B cell (primary cell): ENCODE results near the gene CHST8. TPM values are rescaled to one million over a fixed set of nuclear protein-coding genes. Genes with fewer than 3 reads are reported as not detected.

Experiments
- ATAC-seq: fragments of 200-7000 bp; cut with Tn5 transposase; one replicate; pipeline ENCODE4 v1.10.0; 2021; ENCODE audit warnings: low read depth, mild to moderate bottlenecking, moderate number of reproducible peaks, moderate library complexity
- CTCF ChIA-PET: fragments of 350-600 bp; sonication (Branson Sonifier 250); formaldehyde crosslinking; loops from one replicate; lab custom pipeline; 2021; ENCODE audit warnings: antibody characterized with exemption, inconsistent platforms; lab: Charles Lee
- POLR2A ChIA-PET: fragments of 350-600 bp; sonication (Branson Sonifier 250); formaldehyde crosslinking; loops from one replicate; lab custom pipeline; 2021; ENCODE audit warnings: antibody characterized with exemption; lab: Charles Lee
- DNase-seq: peaks from one replicate; pipeline ENCODE4 v3.0.0; 2013
- H2AFZ ChIP-seq: 2 replicates; pipeline ENCODE4 v1.6.1; 2012; ENCODE audit warnings: mild to moderate bottlenecking, low read depth, low read length; ENCODE audit not compliant: insufficient read depth, poor library complexity, severe bottlenecking
- H3K27ac ChIP-seq, 2 donors: 1 replicate in 1 of 2; 2 replicates in 1 of 2; pipeline ENCODE4 v1.5.1; 2012 to 2013; ENCODE audit warnings: low read length in 2 of 2, mild to moderate bottlenecking in 2 of 2, moderate library complexity in 1 of 2
- H3K27me3 ChIP-seq, 4 experiments: fragments of 200-600 bp in 1 of 4; sonication (generic) in 1 of 4; replicated peaks in 1 of 4; 1 replicate in 2 of 4; 2 replicates in 2 of 4; pipeline versions ENCODE4 v1.6.1 to v1.7.0; 2013 to 2016; ENCODE audit warnings: low read length in 3 of 4, mild to moderate bottlenecking in 2 of 4, mixed read lengths in 1 of 4, moderate library complexity in 1 of 4; ENCODE audit not compliant: insufficient read depth in 4 of 4, control insufficient read depth in 3 of 4; ENCODE audit errors: control extremely low read depth in 1 of 4
- H3K36me3 ChIP-seq, 2 experiments: replicated peaks in 1 of 2; 1 replicate in 1 of 2; 2 replicates in 1 of 2; pipeline versions ENCODE4 v1.6.1 to v1.7.1; 2013; ENCODE audit warnings: low read length in 1 of 2; ENCODE audit not compliant: insufficient read depth in 2 of 2, control insufficient read depth in 1 of 2; ENCODE audit errors: control extremely low read depth in 1 of 2, extremely low read depth in 1 of 2
- H3K4me1 ChIP-seq, 2 donors: fragments of 200-600 bp in 1 of 2; sonication (generic) in 1 of 2; 1 replicate in 1 of 2; 2 replicates in 1 of 2; pipeline versions ENCODE4 v1.5.1 to v1.6.1; 2013 to 2017; ENCODE audit warnings: low read length in 2 of 2; ENCODE audit not compliant: control insufficient read depth in 2 of 2, insufficient read depth in 2 of 2
- H3K4me2 ChIP-seq: replicated peaks from 2 replicates; pipeline ENCODE3; 2012; ENCODE audit warnings: mild to moderate bottlenecking, low read depth, low read length; ENCODE audit not compliant: poor library complexity, severe bottlenecking
- H3K4me3 ChIP-seq, 5 experiments: fragments of 200-600 bp in 1 of 5; sonication (generic) in 1 of 5; 1 replicate in 3 of 5; 2 replicates in 2 of 5; pipeline versions ENCODE4 v1.5.1 to v1.7.0; 2011 to 2016; ENCODE audit warnings: low read length in 4 of 5, mild to moderate bottlenecking in 4 of 5, low read depth in 2 of 5, control low read depth in 1 of 5, moderate library complexity in 1 of 5; ENCODE audit not compliant: insufficient read depth in 1 of 5; ENCODE audit errors: control extremely low read depth in 1 of 5, extremely low read depth in 1 of 5
- H3K79me2 ChIP-seq: fragments of 200-600 bp; sonication (generic); one replicate; pipeline ENCODE4 v1.6.0; 2016; ENCODE audit warnings: low read length; ENCODE audit not compliant: control insufficient read depth, insufficient read depth
- H3K9ac ChIP-seq: fragments of 200-600 bp; sonication (generic); 2 replicates; pipeline ENCODE4 v1.6.1; 2017; ENCODE audit warnings: mild to moderate bottlenecking, low read length, moderate library complexity
- H3K9me3 ChIP-seq, 3 donors: one replicate each; pipeline versions ENCODE4 v1.6.1 to v1.7.1; 2013; ENCODE audit warnings: low read length in 2 of 3; ENCODE audit not compliant: control insufficient read depth in 2 of 3, insufficient read depth in 1 of 3; ENCODE audit errors: control extremely low read depth in 1 of 3
- H4K20me1 ChIP-seq: 2 replicates; pipeline ENCODE4 v1.6.0; 2012; ENCODE audit warnings: mild to moderate bottlenecking, low read length; ENCODE audit not compliant: insufficient read depth, control insufficient read depth, poor library complexity, severe bottlenecking
- H3K27ac Mint-ChIP-seq: one replicate; pipeline ENCODE4 v1.8.0; 2021; ENCODE audit warnings: mixed read lengths
- H3K27me3 Mint-ChIP-seq: one replicate; pipeline ENCODE4 v1.8.0; 2021; ENCODE audit warnings: mixed read lengths
- H3K4me1 Mint-ChIP-seq: one replicate; pipeline ENCODE4 v1.8.0; 2021; ENCODE audit warnings: mixed read lengths
- H3K4me3 Mint-ChIP-seq: one replicate; pipeline ENCODE4 v1.8.0; 2021; ENCODE audit warnings: mixed read lengths
- H3K9me3 Mint-ChIP-seq: one replicate; pipeline ENCODE4 v1.8.0; 2022; ENCODE audit warnings: mixed read lengths; ENCODE audit not compliant: insufficient read depth
- CTCF ChIP-seq: fragments of 200-600 bp; IDR thresholded peaks from one replicate; pipeline ENCODE4 v1.8.0; 2022; ENCODE audit warnings: antibody characterized with exemption, mild to moderate bottlenecking
- EZH2 ChIP-seq: IDR thresholded peaks from 2 replicates; pipeline ENCODE4 v1.6.1; 2012; ENCODE audit warnings: borderline replicate concordance, low read depth, mild to moderate bottlenecking, moderate library complexity, low read length; ENCODE audit not compliant: insufficient read depth, poor library complexity, severe bottlenecking
- WGBS: methylation state at CpG from one replicate; pipeline ENCODE4 v1.1.5; 2013; ENCODE audit warnings: missing lambda C conversion rate; ENCODE audit not compliant: insufficient coverage; 5-methylcytosine and 5-hydroxymethylcytosine counted together
- intact Hi-C: fragments of 100-400 bp; cut with micrococcal nuclease; formaldehyde crosslinking; loops from one replicate; pipeline ENCODE4 v1.10.0; 2022
- polyA plus RNA-seq: library from polyadenylated mRNA; depleted of rRNA; stranded (reverse); fragments of >200 nt; gene quantifications from 2 replicates; pipeline ENCODE4 v1.2.3, GENCODE V29; 2012
- total RNA-seq, 2 donors: library from RNA; stranded (reverse); fragments of 120-200 nt in 1 of 2; gene quantifications; 1 replicate in 1 of 2; 2 replicates in 1 of 2; pipeline versions ENCODE4 v1.2.3 to v1.2.4, GENCODE V29; 2013 to 2022

Gene CHST8
- total and polyA plus RNA-seq, 2 donors (not counting 1 experiment from before 2014, with no cell fraction given), result not detected

DNA sequence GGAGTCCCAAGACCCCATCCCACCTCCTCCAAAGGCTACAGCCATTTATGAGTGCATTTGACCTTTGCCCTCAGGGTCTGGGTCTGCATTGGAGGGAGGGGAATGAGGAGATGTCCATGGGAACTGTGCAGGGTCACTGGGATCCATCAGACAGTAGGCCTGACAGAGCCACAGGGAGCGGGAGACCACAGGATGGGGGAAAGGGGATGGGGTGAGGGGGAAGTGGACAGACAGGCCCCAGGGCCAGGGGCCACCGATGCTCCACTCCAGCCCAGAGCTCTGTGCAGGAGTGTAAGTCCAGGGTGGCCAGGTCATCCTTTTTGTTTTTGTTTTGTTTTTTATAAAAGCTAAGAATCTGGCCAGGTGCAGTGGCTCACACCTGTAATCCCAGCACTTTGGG lies 82.5 kb downstream of the CHST8 start:
- no peak overlapping the region for H3K27ac ChIP-seq
- H3K4me2 ChIP-seq, result no peak overlapping the region
- no peaks in the 10 kb centered on the region for H3K4me1 ChIP-seq
- Mint-ChIP-seq H3K9me3 (no peaks in the 10 kb centered on the region), H3K4me3 (no peak overlapping the region), H3K27me3 (no peaks in the 10 kb centered on the region), H3K27ac (no peak overlapping the region), H3K4me1 (no peaks in the 10 kb centered on the region)
- H3K36me3 ChIP-seq, result no peaks in the 10 kb centered on the region
- TF ChIP-seq CTCF (no peak), EZH2 (no peak)
- no peak for ATAC-seq
- ChIA-PET POLR2A (no interaction called here), CTCF (no interaction called here)
- no peak for DNase-seq
- H3K4me3 ChIP-seq, result no peak overlapping the region
- 83% methylated on average over 2 of the region's 2 CpGs for WGBS
- H2AFZ ChIP-seq, result no peak overlapping the region
- H3K79me2 ChIP-seq, result no peaks in the 10 kb centered on the region
- no peak overlapping the region for H3K9ac ChIP-seq
- no peaks in the 10 kb centered on the region for H3K27me3 ChIP-seq
- intact Hi-C loops, result no loop called here
- H3K9me3 ChIP-seq, result no peaks in the 10 kb centered on the region
- no peaks in the 10 kb centered on the region for H4K20me1 ChIP-seq

DNA sequence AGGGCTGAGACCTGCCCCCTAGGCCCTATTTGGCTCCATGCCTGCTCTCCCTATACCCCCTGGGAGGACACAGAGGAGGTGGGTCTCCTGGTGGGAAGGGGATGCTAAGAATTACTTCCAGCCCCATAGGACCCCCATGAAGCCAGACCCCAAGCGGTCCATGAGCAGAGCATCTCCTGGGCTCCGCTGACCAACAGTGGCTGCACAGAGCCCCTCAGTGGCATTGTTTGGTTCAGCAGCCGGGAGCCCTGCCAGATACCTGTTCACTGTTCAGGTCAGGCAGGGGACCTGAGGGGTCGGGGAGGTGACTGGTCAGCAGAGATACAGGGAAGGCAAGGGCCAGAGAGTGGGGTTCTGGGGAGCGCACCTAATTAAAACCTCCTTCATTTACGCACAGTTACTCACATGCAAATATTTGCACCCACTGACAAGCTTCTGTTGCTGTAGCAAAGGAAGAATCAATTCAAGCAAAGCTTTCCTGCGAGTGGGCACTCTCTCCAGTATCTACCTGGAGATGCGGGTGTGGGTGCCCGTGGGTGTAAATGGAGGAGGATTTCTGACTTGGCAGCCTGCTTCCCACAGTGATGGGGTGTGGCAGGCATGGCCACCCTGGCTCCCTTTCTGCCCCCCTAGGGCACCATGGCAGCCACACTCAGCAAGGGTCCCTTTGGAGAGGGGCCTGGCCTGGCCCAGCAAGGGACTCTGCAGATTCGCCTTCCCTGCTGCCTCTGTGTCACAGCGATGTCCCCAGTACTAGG lies 83.5 kb downstream of the CHST8 start:
- ATAC-seq, result no peak
- H3K4me2 ChIP-seq, result no peak overlapping the region
- DNase-seq, result no peak
- H3K9me3 ChIP-seq, result peaks cover 0 to 2% (median 2%) of the 10 kb centered on the region in 3 donors
- no peaks in the 10 kb centered on the region for H4K20me1 ChIP-seq
- no peaks in the 10 kb centered on the region for H3K4me1 ChIP-seq
- no peak overlapping the region for H3K4me3 ChIP-seq
- no peaks in the 10 kb centered on the region for H3K27me3 ChIP-seq
- TF ChIP-seq EZH2 (no peak), CTCF (no peak)
- H3K9me3 Mint-ChIP-seq, result no peaks in the 10 kb centered on the region
- ChIA-PET POLR2A (no interaction called here), CTCF (no interaction called here)
- H2AFZ ChIP-seq, result no peak overlapping the region
- H3K27ac Mint-ChIP-seq, result no peak overlapping the region
- H3K27ac ChIP-seq, result no peak overlapping the region
- H3K4me3 Mint-ChIP-seq, result no peak overlapping the region
- no peak overlapping the region for H3K9ac ChIP-seq
- H3K4me1 Mint-ChIP-seq, result no peaks in the 10 kb centered on the region
- no peaks in the 10 kb centered on the region for H3K79me2 ChIP-seq
- intact Hi-C loops, result no loop called here
- H3K36me3 ChIP-seq, result no peaks in the 10 kb centered on the region
- WGBS, result 82% methylated on average over 6 of the region's 11 CpGs
- H3K27me3 Mint-ChIP-seq, result no peaks in the 10 kb centered on the region
